GM21360 (cell line): ENCODE measurements around the gene LRBA.

Source experiments
- ATAC-seq: cut with Tn5 transposase; IDR thresholded peaks from one replicate; pipeline ENCODE4 v1.9.1; 2021; ENCODE audit warnings: mild to moderate bottlenecking, moderate library complexity; ENCODE audit not compliant: unreplicated experiment

Gene LRBA

GRCh38 chr4:150609131-150609530, 406.0 kb downstream of the LRBA start:
- ATAC-seq = no peak

- ATAC-seq = no peak
Measured at GRCh38 chr4:150600812-150601445, 414.2 kb downstream of the LRBA start.

GRCh38 chr4:150599547-150599946, 415.5 kb downstream of the LRBA start:
- no peak for ATAC-seq

GRCh38 chr4:150598909-150599308, 416.2 kb downstream of the LRBA start:
- ATAC-seq = no peak

GRCh38 chr4:150593996-150594395, 421.1 kb downstream of the LRBA start:
- ATAC-seq = no peak

GRCh38 chr4:150591904-150592303, 423.2 kb downstream of the LRBA start:
- ATAC-seq = no peak

GRCh38 chr4:150591406-150591805, 423.7 kb downstream of the LRBA start:
- ATAC-seq = no peak

GRCh38 chr4:150590631-150591030, 424.5 kb downstream of the LRBA start:
- no peak for ATAC-seq

GRCh38 chr4:150589157-150589556, 425.9 kb downstream of the LRBA start:
- ATAC-seq = no peak

- no peak for ATAC-seq
Measured at GRCh38 chr4:150588316-150588715, 426.8 kb downstream of the LRBA start.

GRCh38 chr4:150586162-150586810, 428.8 kb downstream of the LRBA start:
- no peak for ATAC-seq

- ATAC-seq = no peak
Measured at GRCh38 chr4:150585611-150586010, 429.5 kb downstream of the LRBA start.

GRCh38 chr4:150584111-150584915, 430.8 kb downstream of the LRBA start:
- ATAC-seq = no peak

GRCh38 chr4:150583287-150584110, 431.6 kb downstream of the LRBA start:
- ATAC-seq = no peak

- no peak for ATAC-seq
Measured at GRCh38 chr4:150582873-150583286, 432.2 kb downstream of the LRBA start.

GRCh38 chr4:150582146-150582872, 432.8 kb downstream of the LRBA start, which contains the start of gene MAB21L2:
Gene MAB21L2, plus strand, starts transcription at chr4:150582151. Its CDS starts 879 bp downstream, at chr4:150583030.
- no peak for ATAC-seq

GRCh38 chr4:150581641-150582051, 433.4 kb downstream of the LRBA start:
- ATAC-seq = no peak

- ATAC-seq = no peak
Measured at GRCh38 chr4:150581056-150581605, 434.0 kb downstream of the LRBA start.

- ATAC-seq = no peak
Measured at GRCh38 chr4:150580306-150580705, 434.8 kb downstream of the LRBA start.
